Measurements from ENCODE around the gene TMEM61.

- no peak for TF ChIP-seq EP300 (IDR thresholded peaks at IDR 0.05; ENCODE audit: borderline replicate concordance in 1 of 2, low read depth in 2 of 2, low read length in 2 of 2)
- TF ChIP-seq GABPA (IDR thresholded peaks at IDR 0.05; ENCODE audit: borderline replicate concordance, insufficient read depth, low read length): no peak
- TF ChIP-seq MAX (IDR thresholded peaks at IDR 0.05): no peak
- TF ChIP-seq EGR1 (IDR thresholded peaks at IDR 0.05; ENCODE audit: borderline replicate concordance, low read depth, low read length): no peak
- TF ChIP-seq CTCF (IDR thresholded peaks at IDR 0.05; ENCODE audit: control extremely low read depth in 1 of 3, insufficient read depth in 1 of 3, low read depth in 1 of 3, low read length in 3 of 3): no peak
- TF ChIP-seq POLR2AphosphoS5 (IDR thresholded peaks at IDR 0.05; ENCODE audit: low read depth, low read length): no peak
- no peak for TF ChIP-seq CBX5 (IDR thresholded peaks at IDR 0.05; ENCODE audit: low read depth, low read length)
- no peak for TF ChIP-seq BRCA1 (IDR thresholded peaks at IDR 0.05; ENCODE audit: low read depth, low read length)
Observed at GRCh38 chr1:54986533-54986932, 6.1 kb downstream of the TMEM61 start.

Measured in H1 (cell line).